NCI-H146 treated with DMSO at 0.1 percent for 48 hours (cell line): ENCODE data around the gene FLRT1.
A peak's percentile ranks its signal among the peaks of the same experiment; 100 is the strongest.

Experiments
- DNase-seq: peaks from one replicate; lab custom pipeline; 2025; ENCODE audit not compliant: unreplicated experiment; lab: John Stamatoyannopoulos, UW

Gene FLRT1

GRCh38 chr11:64005691-64006090 is 30.0 kb upstream of the FLRT1 start:
- no peak for DNase-seq

GRCh38 chr11:64006398-64006797 is 29.3 kb upstream of the FLRT1 start:
- no peak for DNase-seq

GRCh38 chr11:64007160-64007628 is 28.5 kb upstream of the FLRT1 start:
- DNase-seq = no peak

GRCh38 chr11:64007629-64008282 is 28.0 kb upstream of the FLRT1 start:
- DNase-seq = peak; percentile 77

GRCh38 chr11:64008283-64008913 is 27.3 kb upstream of the FLRT1 start:
- DNase-seq = no peak

GRCh38 chr11:64008914-64009633 is 26.7 kb upstream of the FLRT1 start:
- DNase-seq = no peak

- DNase-seq = no peak
These were observed 26.0 kb upstream of the FLRT1 start for GRCh38 chr11:64009710-64010109.

GRCh38 chr11:64010783-64011182 is 24.9 kb upstream of the FLRT1 start:
- DNase-seq = no peak

GRCh38 chr11:64011371-64011770 is 24.4 kb upstream of the FLRT1 start:
- no peak for DNase-seq

- DNase-seq = no peak
These were observed 22.4 kb upstream of the FLRT1 start for GRCh38 chr11:64013141-64013896.

- DNase-seq = no peak
These were observed 21.4 kb upstream of the FLRT1 start for GRCh38 chr11:64014356-64014755.

- DNase-seq = no peak
These were observed 20.2 kb upstream of the FLRT1 start for GRCh38 chr11:64015510-64015909.

- no peak for DNase-seq
These were observed 19.5 kb upstream of the FLRT1 start for GRCh38 chr11:64015935-64016845.

GRCh38 chr11:64017945-64018224 is 17.8 kb upstream of the FLRT1 start:
- no peak for DNase-seq

- no peak for DNase-seq
These were observed 17.4 kb upstream of the FLRT1 start for GRCh38 chr11:64018310-64018709.

GRCh38 chr11:64019106-64020037 is 16.4 kb upstream of the FLRT1 start:
- no peak for DNase-seq

GRCh38 chr11:64020976-64021756 is 14.6 kb upstream of the FLRT1 start:
- no peak for DNase-seq

- DNase-seq = no peak
These were observed 14.0 kb upstream of the FLRT1 start for GRCh38 chr11:64021757-64022093.
